ENCODE data around the gene SH3PXD2B. TPM values are rescaled to one million over a fixed set of nuclear protein-coding genes. Genes with fewer than 3 reads are reported as not detected.

The SH3PXD2B gene
- total RNA-seq, 1 experiment from 2014 or later = 27.5 TPM

- no peak for ATAC-seq
- intact Hi-C loops (cut with micrococcal nuclease) = no loop called here
- peaks cover 0 to 9% of the 10 kb centered on the region in 2 experiments; a peak in 1 of 4 replicates for H3K36me3 ChIP-seq (ENCODE audit: control insufficient read depth in 1 of 2, insufficient read depth in 2 of 2, low read length in 2 of 2)
- H3K9me3 ChIP-seq (ENCODE audit: control insufficient read depth in 1 of 2, insufficient read depth in 1 of 2, low read depth in 1 of 2, low read length in 2 of 2) = no peaks in the 10 kb centered on the region
- RAD21 ChIA-PET (ENCODE audit: low non-redundant PET in 1 of 2, low total read pairs in 2 of 2, uncharacterized antibody in 2 of 2, unreplicated experiment in 2 of 2) = no interaction called here
- H4K20me1 ChIP-seq (ENCODE audit: insufficient read depth) = 0 out of 2 replicates have a peak, but pooled peaks cover 4% of the 10 kb centered on the region
- BruUV-seq (replicated peaks) = no TSS peak
- no peaks in the 10 kb centered on the region for H3K9me2 ChIP-seq (ENCODE audit: insufficient read depth)
- no peaks in the 10 kb centered on the region for H3K4me1 ChIP-seq (ENCODE audit: control insufficient read depth in 1 of 2, insufficient read depth in 2 of 2, low read length in 2 of 2)
- POLR2A ChIA-PET = no interaction called here
- TF ChIP-seq YY1 (IDR thresholded peaks at IDR 0.05; ENCODE audit: extremely low read depth, insufficient replicate concordance, low read depth, low read length) (no peak), REST (IDR thresholded peaks at IDR 0.05; ENCODE audit: low read depth) (no peak), SRF (IDR thresholded peaks at IDR 0.05; ENCODE audit: low read depth) (no peak), MAX (IDR thresholded peaks at IDR 0.05) (no peak), SP1 (IDR thresholded peaks at IDR 0.05; ENCODE audit: low read depth) (no peak), ATF3 (IDR thresholded peaks at IDR 0.05) (no peak), ZNF274 (IDR thresholded peaks at IDR 0.05; ENCODE audit: low read depth, low read length) (no peak), EZH2phosphoT487 (IDR thresholded peaks at IDR 0.05; ENCODE audit: borderline replicate concordance) (no peak), EZH2 (IDR thresholded peaks at IDR 0.05) (no peak), POLR2A (IDR thresholded peaks at IDR 0.05; ENCODE audit: borderline replicate concordance, extremely low read depth, insufficient read depth, insufficient read length) (no peak)
- no peak overlapping the region for H2AFZ ChIP-seq (ENCODE audit: low read depth, low read length, poor library complexity, severe bottlenecking)
- no peaks in the 10 kb centered on the region for H3K79me2 ChIP-seq (ENCODE audit: insufficient read depth, low read length)
- no peak overlapping the region for H3K4me3 ChIP-seq (replicated peaks in 1 of 2; ENCODE audit: low read depth in 1 of 2, low read length in 2 of 2)
- no peak overlapping the region for H3K9ac ChIP-seq (ENCODE audit: low read length)
- no peak overlapping the region for H3K4me2 ChIP-seq (ENCODE audit: low read length)
- no peak for DNase-seq (ENCODE audit: low read depth, low spot score)
- CTCF ChIA-PET = no interaction called here
- no peaks in the 10 kb centered on the region for H3K27me3 ChIP-seq (ENCODE audit: insufficient read depth, low read length)
- no peak overlapping the region for H3K27ac ChIP-seq (ENCODE audit: low read depth, low read length)
These were observed 49.6 kb downstream of the SH3PXD2B start for GRCh38 chr5:172404746-172405145.

Measured in HCT116 (cell line).